HG03039 (cell line): Measurements from ENCODE around the gene RAG2.

Experiments used
- ATAC-seq: cut with Tn5 transposase; IDR thresholded peaks from one replicate; pipeline ENCODE4 v1.9.1; 2021; ENCODE audit warnings: mild to moderate bottlenecking, moderate library complexity; ENCODE audit not compliant: unreplicated experiment

The RAG2 gene

GRCh38 chr11:36598051-36598450 lies at the start of gene RAG2:
TSS of gene RAG2 (minus strand) at chr11:36598236. CDS start at chr11:36594168, 4,068 bp downstream.
- ATAC-seq, result no peak

GRCh38 chr11:36638556-36638955 lies 40.5 kb upstream of the RAG2 start:
- no peak for ATAC-seq

- no peak for ATAC-seq
These were observed 37.2 kb upstream of the RAG2 start for GRCh38 chr11:36635066-36635862.

GRCh38 chr11:36631774-36632173 lies 33.7 kb upstream of the RAG2 start:
- peak; percentile 79 for ATAC-seq

- ATAC-seq, result no peak
These were observed 30.8 kb upstream of the RAG2 start for GRCh38 chr11:36628765-36629244.

DNA sequence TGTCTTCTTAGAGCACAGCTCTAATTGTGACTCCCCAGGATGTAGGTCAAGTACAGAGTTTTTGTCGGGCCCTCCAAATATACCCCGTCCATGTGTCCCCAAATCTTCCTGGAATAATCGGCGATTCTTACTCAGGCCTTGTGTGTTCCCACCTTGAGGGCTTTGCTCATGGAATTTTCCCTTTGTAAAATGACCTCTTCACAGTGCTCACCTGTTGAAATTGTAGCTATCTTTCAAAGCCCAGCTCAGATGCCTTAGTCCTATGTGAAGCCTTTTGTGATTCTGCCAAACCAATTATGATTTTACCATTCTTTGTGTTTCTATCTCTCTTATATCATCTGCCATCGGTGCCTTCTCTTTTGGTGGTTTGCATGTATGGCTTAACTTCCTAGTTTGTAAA lies 30.1 kb upstream of the RAG2 start:
- ATAC-seq, result no peak

- no peak for ATAC-seq
These were observed 29.4 kb upstream of the RAG2 start for GRCh38 chr11:36627471-36627870.

DNA sequence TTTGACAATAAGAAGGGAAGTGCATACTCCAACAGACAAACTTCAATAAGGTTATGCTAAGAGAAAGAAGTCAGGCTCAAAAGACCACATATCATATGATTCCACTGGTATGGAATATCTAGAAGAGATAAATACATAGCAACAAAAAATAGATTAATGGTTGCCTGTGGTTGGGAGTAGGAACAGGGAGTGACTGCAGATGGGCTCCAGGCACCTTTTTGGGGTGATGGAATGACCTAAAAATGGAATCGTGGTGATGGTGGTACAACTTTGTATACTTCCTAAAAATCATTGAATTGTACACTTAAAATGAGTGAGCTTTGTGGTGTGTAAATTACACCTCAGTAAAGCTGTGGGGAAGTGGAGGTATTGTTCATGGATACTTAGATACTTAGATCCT lies 29.0 kb upstream of the RAG2 start:
- no peak for ATAC-seq

DNA sequence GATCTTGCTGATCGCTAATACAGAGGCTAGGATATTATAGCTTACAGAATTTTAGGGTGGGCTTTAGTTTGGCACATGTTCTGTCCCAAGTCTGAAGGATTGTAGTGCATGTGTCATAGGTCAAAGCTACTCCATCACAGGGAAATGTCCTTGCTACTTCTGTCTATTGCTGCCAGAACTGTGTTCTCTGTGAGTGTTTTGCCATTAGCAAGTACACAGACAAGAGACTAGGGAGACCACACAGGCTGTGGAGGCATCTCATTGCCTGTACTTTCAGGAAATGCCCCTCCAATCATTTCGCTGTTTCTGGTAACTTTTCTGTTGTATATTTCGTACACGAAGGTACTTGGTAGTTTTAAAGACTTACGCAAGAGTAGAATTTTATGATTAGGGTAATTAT lies 25.5 kb upstream of the RAG2 start:
- ATAC-seq, result no peak

DNA sequence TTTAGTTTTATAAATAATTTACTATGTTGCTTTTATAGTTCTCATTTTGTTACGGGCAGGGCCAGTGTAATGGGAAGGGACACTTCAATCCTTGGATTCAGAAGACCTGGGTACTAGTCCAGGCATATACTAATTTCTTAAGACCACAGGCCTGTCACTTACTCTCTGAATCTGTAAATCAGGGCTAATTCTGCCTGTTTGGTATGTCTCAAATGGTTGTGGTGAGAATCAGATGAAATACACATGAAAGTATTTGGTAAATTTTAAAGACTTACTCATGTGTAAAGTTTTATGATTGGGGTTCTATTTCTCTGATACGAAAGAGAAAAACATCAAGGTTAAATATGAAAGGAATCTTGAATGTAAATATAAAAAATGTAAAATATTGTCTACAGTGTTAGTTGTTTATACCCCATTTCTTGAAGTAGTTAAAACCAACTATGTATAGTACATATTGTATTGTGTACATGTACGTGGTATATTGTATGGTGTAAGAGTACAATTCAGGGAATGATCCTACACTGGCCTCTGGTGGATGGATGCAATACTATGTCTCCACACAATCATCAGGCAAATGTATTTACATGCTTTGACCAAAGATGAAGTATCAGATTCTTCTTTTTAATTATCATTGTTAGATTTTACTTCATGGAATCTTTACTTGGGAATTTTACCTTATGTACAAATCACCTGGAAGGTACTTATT lies 24.5 kb upstream of the RAG2 start:
- ATAC-seq, result no peak

DNA sequence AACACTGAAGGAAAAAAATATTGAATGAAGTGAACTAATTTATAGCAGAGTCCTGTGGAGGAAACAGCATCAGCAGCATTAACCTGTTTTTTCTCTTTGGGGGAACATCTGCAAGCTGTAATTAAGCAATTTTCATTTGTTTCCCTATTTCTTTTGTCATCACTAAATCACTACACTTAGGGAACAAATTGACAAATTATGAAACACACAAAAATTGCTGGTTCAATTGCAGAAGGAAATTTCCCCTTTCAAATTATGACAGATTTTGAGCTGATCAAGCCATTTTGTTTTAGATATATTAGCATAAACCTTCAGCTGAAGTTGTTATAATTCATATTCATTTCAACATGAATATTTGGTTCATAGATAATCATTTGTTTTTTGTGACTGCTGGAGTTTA lies 22.2 kb upstream of the RAG2 start:
- no peak for ATAC-seq

- no peak for ATAC-seq
These were observed 21.5 kb upstream of the RAG2 start for GRCh38 chr11:36619502-36619901.

DNA sequence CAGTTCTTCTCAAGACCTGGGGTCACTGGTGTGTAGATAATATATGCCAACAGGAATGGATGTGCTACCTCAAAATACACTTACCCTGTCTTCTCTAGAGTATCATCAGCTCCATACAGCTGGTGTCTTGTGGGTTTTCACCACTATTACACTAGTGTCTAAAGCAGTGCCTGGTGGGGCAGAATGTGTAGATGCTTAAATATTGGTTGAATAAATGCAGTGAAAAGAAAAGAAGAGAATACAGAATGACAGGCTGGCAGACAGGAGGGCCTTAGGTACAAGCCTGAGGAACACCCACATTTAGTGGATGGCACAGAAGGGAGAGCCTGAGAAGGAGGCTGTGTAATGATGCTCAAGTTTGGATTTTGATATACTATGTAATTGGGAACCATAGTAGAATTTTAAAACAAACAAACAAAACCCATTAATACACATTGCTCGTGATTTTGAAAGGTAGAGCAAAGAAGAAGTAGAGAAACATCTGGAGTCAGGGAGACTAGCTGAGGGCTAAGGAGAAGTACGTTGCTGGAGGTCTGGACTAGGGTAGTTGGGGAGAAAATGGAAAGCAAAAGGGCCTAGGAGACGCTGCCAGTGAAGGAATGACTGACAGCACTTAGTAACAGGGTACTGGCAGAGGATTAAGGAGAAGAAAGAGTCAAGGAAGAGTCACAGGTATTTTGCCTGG lies 20.5 kb upstream of the RAG2 start:
- no peak for ATAC-seq

DNA sequence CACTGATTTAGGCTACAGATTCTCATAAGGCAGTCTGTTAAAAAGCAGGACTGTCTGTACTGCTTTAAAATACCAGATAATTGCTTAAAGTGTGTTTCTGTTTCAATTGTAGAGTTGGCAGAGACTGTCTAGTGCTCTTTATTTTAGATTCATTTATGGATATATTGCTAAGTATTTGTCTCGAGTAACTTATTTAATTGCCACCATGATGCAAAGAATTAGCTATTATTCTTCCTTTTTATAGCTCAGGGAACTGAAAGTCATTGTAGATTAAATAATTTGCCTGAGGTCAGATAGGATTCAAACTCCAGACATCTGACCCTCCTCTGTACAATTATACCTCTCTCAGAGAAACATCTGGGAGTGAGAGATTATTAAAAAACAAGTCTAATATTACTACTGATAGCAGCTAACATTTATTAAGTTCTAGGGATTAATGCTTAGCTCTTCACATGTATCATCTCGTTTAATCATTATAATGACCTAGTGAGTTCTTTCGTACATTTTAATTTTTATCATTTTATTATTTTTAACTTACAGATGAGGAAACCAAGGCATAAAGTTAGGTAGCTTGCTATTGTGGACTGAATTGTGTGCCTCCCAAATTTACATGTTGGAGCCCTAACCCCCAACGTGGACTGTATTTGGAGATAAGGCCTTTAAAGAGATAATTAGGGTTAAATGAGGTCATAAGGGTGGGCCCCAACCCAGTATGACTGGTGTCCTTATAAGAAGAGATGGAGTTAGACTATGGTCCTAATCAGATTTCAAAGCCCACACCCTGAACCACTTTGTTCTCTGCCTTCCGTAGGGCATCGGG lies 19.7 kb upstream of the RAG2 start:
- ATAC-seq, result no peak

GRCh38 chr11:36615826-36616225 lies 17.8 kb upstream of the RAG2 start:
- ATAC-seq, result no peak

DNA sequence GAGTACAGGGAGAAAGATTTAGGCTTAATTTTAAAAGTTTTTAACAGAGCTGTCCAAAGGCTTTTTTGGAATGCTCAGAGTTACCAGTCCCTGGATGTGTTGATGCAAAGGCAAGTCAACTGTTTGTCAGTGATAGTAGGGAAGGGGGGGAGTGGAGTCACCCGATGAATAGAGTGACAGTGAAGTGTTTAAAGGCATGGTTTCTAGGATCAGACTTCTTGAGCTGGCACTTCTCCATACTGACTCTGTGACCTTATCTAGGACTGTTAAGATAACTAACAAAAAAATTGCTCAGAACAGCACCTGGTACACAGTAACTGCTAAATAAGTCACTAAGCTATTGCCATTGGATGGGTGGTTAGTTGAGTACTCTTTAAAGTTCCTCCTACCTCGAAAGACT lies 11.3 kb upstream of the RAG2 start:
- no peak for ATAC-seq

- ATAC-seq, result no peak
These were observed 10.6 kb upstream of the RAG2 start for GRCh38 chr11:36608491-36609199.

GRCh38 chr11:36605221-36606216 lies 7.5 kb upstream of the RAG2 start:
- ATAC-seq, result no peak

DNA sequence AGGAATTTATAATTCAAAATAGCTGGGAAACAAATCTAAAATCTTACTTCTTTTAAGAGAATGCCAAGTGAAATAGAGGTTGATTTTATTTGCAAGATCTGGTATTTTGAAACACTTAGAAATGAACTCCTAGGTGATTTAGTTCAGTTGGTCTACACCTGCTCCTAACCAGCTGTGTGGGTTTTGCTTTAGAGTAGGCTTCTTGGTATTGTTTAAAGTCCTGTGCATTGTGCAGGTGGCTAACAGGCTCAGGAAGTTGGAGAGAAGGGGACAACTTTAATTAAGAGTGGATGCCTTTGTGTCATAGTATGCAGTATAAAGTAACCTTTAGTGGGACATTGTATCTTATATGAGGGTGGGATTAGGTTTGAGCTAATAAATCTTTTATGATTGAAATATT lies 4.1 kb upstream of the RAG2 start:
- ATAC-seq, result no peak
